Measurements from ENCODE around the gene SLC22A23. TPM values are rescaled to one million over a fixed set of nuclear protein-coding genes. Genes with fewer than 3 reads are reported as not detected.
A peak's percentile ranks its signal among the peaks of the same experiment; 100 is the strongest.

SLC22A23 gene
- total RNA-seq, 1 donor from 2014 or later, result 102 TPM

GRCh38 chr6:3368685-3369084 lies 88.2 kb downstream of the SLC22A23 start:
- no peak for DNase-seq
- Mint-ChIP-seq H3K4me1 (ENCODE audit: low read depth, unreplicated experiment) (peaks cover 75% of the 10 kb centered on the region), H3K27ac (ENCODE audit: unreplicated experiment) (peak overlapping the region; percentile 78), H3K27me3 (ENCODE audit: unreplicated experiment) (peaks cover 23% of the 10 kb centered on the region), H3K9me3 (ENCODE audit: unreplicated experiment) (peaks cover 17% of the 10 kb centered on the region), H3K4me3 (ENCODE audit: unreplicated experiment) (no peak overlapping the region), H3K36me3 (ENCODE audit: unreplicated experiment) (peaks cover 5% of the 10 kb centered on the region)
- no peak for TF ChIP-seq CTCF (IDR thresholded peaks at IDR 0.05; ENCODE audit: partially characterized antibody, unreplicated experiment)

GRCh38 chr6:3367630-3368029 lies 89.2 kb downstream of the SLC22A23 start:
- no peak for TF ChIP-seq CTCF (IDR thresholded peaks at IDR 0.05; ENCODE audit: partially characterized antibody, unreplicated experiment)
- Mint-ChIP-seq H3K36me3 (ENCODE audit: unreplicated experiment) (peaks cover 5% of the 10 kb centered on the region), H3K4me3 (ENCODE audit: unreplicated experiment) (peak overlapping the region; percentile 68), H3K27me3 (ENCODE audit: unreplicated experiment) (peaks cover 20% of the 10 kb centered on the region), H3K9me3 (ENCODE audit: unreplicated experiment) (peaks cover 14% of the 10 kb centered on the region), H3K4me1 (ENCODE audit: low read depth, unreplicated experiment) (peaks cover 74% of the 10 kb centered on the region), H3K27ac (ENCODE audit: unreplicated experiment) (peak overlapping the region; percentile 92)
- DNase-seq, result no peak

- H3K27ac Mint-ChIP-seq (ENCODE audit: unreplicated experiment), result peak overlapping the region; percentile 92
These were observed 90.0 kb downstream of the SLC22A23 start for GRCh38 chr6:3366596-3367413.

GRCh38 chr6:3364391-3364790 lies 92.5 kb downstream of the SLC22A23 start:
- peaks cover 76% of the 10 kb centered on the region for H3K4me1 Mint-ChIP-seq (ENCODE audit: low read depth, unreplicated experiment)
- DNase-seq, result no peak
- peaks cover 5% of the 10 kb centered on the region for H3K36me3 Mint-ChIP-seq (ENCODE audit: unreplicated experiment)
- no peak for TF ChIP-seq CTCF (IDR thresholded peaks at IDR 0.05; ENCODE audit: partially characterized antibody, unreplicated experiment)
- peak overlapping the region; percentile 30 for H3K4me3 Mint-ChIP-seq (ENCODE audit: unreplicated experiment)
- peaks cover 24% of the 10 kb centered on the region for H3K27me3 Mint-ChIP-seq (ENCODE audit: unreplicated experiment)
- H3K9me3 Mint-ChIP-seq (ENCODE audit: unreplicated experiment), result peaks cover 27% of the 10 kb centered on the region
- H3K27ac Mint-ChIP-seq (ENCODE audit: unreplicated experiment), result peak overlapping the region; percentile 86

More at GRCh38 chr6:3366596-3367413, 90.0 kb downstream of the SLC22A23 start:
- peaks cover 16% of the 10 kb centered on the region for H3K27me3 Mint-ChIP-seq (ENCODE audit: unreplicated experiment)
- peaks cover 15% of the 10 kb centered on the region for H3K9me3 Mint-ChIP-seq (ENCODE audit: unreplicated experiment)
- peak overlapping the region; percentile 68 for H3K4me3 Mint-ChIP-seq (ENCODE audit: unreplicated experiment)
- TF ChIP-seq CTCF (IDR thresholded peaks at IDR 0.05; ENCODE audit: partially characterized antibody, unreplicated experiment), result no peak
- H3K4me1 Mint-ChIP-seq (ENCODE audit: low read depth, unreplicated experiment), result peaks cover 69% of the 10 kb centered on the region
- DNase-seq, result no peak
- peaks cover 5% of the 10 kb centered on the region for H3K36me3 Mint-ChIP-seq (ENCODE audit: unreplicated experiment)

Data from glutamatergic neuron (in vitro differentiated cells).